ENCODE measurements around the gene XNDC1N. TPM values are rescaled to one million over a fixed set of nuclear protein-coding genes. Genes with fewer than 3 reads are reported as not detected.

The XNDC1N gene
- total and polyA plus RNA-seq, 9 of the 15 experiments (the other 6 are each of a cell fraction or from before 2014, with no cell fraction given): 6.8 to 11.4 (median 9.7) TPM

DNA sequence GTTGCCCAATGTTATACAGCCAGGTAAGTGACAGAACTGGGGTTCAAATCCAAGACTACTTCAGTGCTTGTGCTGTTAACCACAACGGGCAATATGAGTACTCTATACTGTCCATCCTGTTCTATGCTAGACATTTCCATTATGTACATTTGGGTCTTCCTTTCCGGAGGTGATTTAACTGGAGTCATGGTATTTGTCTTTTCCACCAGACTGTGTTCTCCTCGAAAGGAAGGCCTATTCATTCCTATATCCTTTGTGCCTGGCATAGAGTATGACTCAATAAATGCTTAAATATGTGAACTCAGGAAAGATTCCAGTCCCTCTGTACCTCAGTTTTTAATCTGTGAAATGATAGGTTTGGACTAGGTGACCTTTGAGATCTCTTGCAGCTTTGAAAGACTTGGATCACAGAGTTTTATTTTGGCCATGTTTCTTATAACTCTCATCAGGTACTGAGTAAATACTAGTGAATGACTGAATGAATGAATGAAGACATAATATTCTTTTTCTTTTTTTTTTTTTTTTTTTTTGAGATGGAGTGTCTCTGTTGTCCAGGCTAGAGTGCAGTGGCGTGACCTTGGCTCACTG, 7.0 kb upstream of the XNDC1N start (continued):
- TF ChIP-seq NR1H2 (CRISPR knock-in tag; IDR thresholded peaks at IDR 0.05): no peak
- no peak for TF ChIP-seq ZNF79 (CRISPR knock-in tag; IDR thresholded peaks at IDR 0.05; ENCODE audit: low read depth)
- no peak for TF ChIP-seq ZNF589 (CRISPR knock-in tag; IDR thresholded peaks at IDR 0.05; ENCODE audit: low read depth)
- no peak for TF ChIP-seq ZBTB17 (CRISPR knock-in tag; IDR thresholded peaks at IDR 0.05)
- no peak for TF ChIP-seq CREBBP (IDR thresholded peaks at IDR 0.05; ENCODE audit: low read depth, low read length)
- no peak for TF ChIP-seq ERF (CRISPR knock-in tag; IDR thresholded peaks at IDR 0.05)
- TF ChIP-seq, protein P1, sequence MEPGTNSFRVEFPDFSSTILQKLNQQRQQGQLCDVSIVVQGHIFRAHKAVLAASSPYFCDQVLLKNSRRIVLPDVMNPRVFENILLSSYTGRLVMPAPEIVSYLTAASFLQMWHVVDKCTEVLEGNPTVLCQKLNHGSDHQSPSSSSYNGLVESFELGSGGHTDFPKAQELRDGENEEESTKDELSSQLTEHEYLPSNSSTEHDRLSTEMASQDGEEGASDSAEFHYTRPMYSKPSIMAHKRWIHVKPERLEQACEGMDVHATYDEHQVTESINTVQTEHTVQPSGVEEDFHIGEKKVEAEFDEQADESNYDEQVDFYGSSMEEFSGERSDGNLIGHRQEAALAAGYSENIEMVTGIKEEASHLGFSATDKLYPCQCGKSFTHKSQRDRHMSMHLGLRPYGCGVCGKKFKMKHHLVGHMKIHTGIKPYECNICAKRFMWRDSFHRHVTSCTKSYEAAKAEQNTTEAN (CRISPR knock-in tag; IDR thresholded peaks at IDR 0.05): no peak

DNA sequence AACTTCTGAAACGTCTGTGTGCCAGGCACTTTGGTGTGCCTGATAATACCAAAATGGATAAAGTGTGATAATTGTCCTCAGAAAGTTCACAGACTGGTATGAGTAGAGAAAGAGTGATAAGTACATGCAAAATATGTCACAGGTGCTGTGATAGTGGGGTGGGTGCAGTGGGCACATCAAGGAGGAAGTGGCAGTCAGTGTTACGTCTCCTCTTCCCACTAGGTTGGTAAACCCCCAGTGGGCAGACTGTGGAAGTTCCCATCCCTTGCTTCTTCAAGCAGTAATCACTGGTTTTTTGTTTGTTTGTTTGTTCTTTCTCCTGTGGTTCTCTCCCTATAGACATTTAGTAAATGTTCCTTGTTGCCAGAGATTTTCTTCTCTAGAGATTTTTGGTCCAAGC, 5.8 kb upstream of the XNDC1N start:
- CTCF ChIA-PET (ENCODE audit: low intra/inter-chr PET ratio): no interaction called here
- H3K4me2 ChIP-seq (ENCODE audit: insufficient read depth, low read length): no peak overlapping the region
- H3K27me3 ChIP-seq (ENCODE audit: control insufficient read depth in 2 of 2, insufficient read depth in 2 of 2, low read length in 2 of 2): no peaks in the 10 kb centered on the region
- no peaks in the 10 kb centered on the region for H3K9me3 ChIP-seq (replicated peaks; ENCODE audit: control insufficient read depth, insufficient read depth, low read depth, low read length)
- H3K9ac ChIP-seq (ENCODE audit: insufficient read depth in 1 of 2, low read depth in 2 of 2, low read length in 2 of 2): no peak overlapping the region
- ATAC-seq: no peak
- no peak overlapping the region for H2AFZ ChIP-seq (ENCODE audit: low read depth, low read length)
- intact Hi-C loops (cut with micrococcal nuclease) (no loop called here), in situ Hi-C loops (cut with MboI) (no loop called here)
- no peaks in the 10 kb centered on the region for H3K9me1 ChIP-seq (ENCODE audit: control insufficient read depth, insufficient read depth, low read length)
- no peak overlapping the region for H3K27ac ChIP-seq (ENCODE audit: extremely low read depth, low read depth, low read length)
- no peak for DNase-seq (ENCODE audit: extremely low read depth in 1 of 4, low spot score in 3 of 4)
- no TSS peak for BruUV-seq (replicated peaks)
- WGBS (ENCODE audit: insufficient coverage, low coverage, missing lambda C conversion rate): 53% methylated on average over 2 of the region's 2 CpGs
- peaks cover 16% of the 10 kb centered on the region; the same call in 1 of the 2 replicates for H4K20me1 ChIP-seq (replicated peaks; ENCODE audit: control insufficient read depth, insufficient read depth, low read length)
- peaks cover 29% of the 10 kb centered on the region for H3K36me3 ChIP-seq (ENCODE audit: control insufficient read depth, insufficient read depth, low read length)
- POLR2A ChIA-PET: interaction anchor here (6.9 kb wide), 1 partner anchor 10 kb away, joined by 55 read pairs; no protein-coding TSS in a partner anchor
- no peak for TF ChIP-seq RBBP5 (IDR thresholded peaks at IDR 0.05; ENCODE audit: borderline replicate concordance, insufficient read depth, low read length, poor library complexity, severe bottlenecking)
- no peak for TF ChIP-seq GTF2A2 (tag; IDR thresholded peaks at IDR 0.05)
- 0 out of 2 replicates have a peak, but pooled peaks have one; percentile 8 for TF ChIP-seq SPI1 (IDR thresholded peaks at IDR 0.05; ENCODE audit: borderline replicate concordance, low read depth, low read length)
- TF ChIP-seq, protein P2, sequence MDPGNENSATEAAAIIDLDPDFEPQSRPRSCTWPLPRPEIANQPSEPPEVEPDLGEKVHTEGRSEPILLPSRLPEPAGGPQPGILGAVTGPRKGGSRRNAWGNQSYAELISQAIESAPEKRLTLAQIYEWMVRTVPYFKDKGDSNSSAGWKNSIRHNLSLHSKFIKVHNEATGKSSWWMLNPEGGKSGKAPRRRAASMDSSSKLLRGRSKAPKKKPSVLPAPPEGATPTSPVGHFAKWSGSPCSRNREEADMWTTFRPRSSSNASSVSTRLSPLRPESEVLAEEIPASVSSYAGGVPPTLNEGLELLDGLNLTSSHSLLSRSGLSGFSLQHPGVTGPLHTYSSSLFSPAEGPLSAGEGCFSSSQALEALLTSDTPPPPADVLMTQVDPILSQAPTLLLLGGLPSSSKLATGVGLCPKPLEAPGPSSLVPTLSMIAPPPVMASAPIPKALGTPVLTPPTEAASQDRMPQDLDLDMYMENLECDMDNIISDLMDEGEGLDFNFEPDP (CRISPR knock-in tag; IDR thresholded peaks at IDR 0.05): no peak
- TF ChIP-seq BRD4 (IDR thresholded peaks at IDR 0.05): no peak
- TF ChIP-seq, protein P3, sequence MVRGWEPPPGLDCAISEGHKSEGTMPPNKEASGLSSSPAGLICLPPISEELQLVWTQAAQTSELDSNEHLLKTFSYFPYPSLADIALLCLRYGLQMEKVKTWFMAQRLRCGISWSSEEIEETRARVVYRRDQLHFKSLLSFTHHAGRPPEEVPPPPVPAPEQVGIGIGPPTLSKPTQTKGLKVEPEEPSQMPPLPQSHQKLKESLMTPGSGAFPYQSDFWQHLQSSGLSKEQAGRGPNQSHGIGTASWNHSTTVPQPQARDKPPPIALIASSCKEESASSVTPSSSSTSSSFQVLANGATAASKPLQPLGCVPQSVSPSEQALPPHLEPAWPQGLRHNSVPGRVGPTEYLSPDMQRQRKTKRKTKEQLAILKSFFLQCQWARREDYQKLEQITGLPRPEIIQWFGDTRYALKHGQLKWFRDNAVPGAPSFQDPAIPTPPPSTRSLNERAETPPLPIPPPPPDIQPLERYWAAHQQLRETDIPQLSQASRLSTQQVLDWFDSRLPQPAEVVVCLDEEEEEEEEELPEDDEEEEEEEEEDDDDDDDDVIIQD (CRISPR knock-in tag; IDR thresholded peaks at IDR 0.05): no peak
- no peak overlapping the region for H3K4me3 ChIP-seq
- no peak for FAIRE-seq
- peaks cover 0 to 6% of the 10 kb centered on the region in 2 experiments; a peak in 1 of 5 replicates for H3K4me1 ChIP-seq (replicated peaks in 1 of 2; ENCODE audit: control insufficient read depth in 2 of 2, insufficient read depth in 2 of 2, low read length in 2 of 2)
- peaks cover 89% of the 10 kb centered on the region for H3K79me2 ChIP-seq (ENCODE audit: control insufficient read depth, insufficient read depth, low read length)
